Pons (tissue), 1 donor: ENCODE measurements around the gene SPR.
"Not testable (repeated sequence)": the region's sequence is repeated elsewhere in the genome, so short reads cannot be mapped to it uniquely, and the experiment has no call there.

Source experiments
- DNase-seq: peaks from one replicate; pipeline ENCODE4 v3.0.0-alpha.2; 2016; ENCODE audit warnings: low spot score

The SPR gene

GRCh38 chr2:72888438-72889202, 1.4 kb downstream of the SPR start:
- DNase-seq: no peak

DNA sequence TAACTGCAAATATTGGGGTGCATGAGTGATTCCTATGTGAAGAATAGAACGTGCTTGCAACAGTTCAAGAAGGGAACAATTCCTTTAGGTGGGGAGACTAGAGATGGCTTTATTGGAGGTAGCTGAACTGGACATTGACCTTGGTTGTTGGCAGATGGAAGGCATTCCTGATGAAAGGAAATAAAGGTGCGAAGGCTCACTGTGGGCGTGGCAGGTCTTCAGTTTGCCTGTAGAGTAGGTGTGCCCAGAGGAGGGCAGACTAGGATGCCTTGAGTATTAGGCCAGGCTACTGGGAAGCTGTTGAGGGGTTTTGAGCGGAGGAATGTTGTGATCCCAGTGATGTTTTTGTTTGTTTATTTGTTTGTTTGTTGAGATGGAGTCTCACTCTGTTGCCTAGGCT, 2.8 kb downstream of the SPR start:
- no peak for DNase-seq

DNA sequence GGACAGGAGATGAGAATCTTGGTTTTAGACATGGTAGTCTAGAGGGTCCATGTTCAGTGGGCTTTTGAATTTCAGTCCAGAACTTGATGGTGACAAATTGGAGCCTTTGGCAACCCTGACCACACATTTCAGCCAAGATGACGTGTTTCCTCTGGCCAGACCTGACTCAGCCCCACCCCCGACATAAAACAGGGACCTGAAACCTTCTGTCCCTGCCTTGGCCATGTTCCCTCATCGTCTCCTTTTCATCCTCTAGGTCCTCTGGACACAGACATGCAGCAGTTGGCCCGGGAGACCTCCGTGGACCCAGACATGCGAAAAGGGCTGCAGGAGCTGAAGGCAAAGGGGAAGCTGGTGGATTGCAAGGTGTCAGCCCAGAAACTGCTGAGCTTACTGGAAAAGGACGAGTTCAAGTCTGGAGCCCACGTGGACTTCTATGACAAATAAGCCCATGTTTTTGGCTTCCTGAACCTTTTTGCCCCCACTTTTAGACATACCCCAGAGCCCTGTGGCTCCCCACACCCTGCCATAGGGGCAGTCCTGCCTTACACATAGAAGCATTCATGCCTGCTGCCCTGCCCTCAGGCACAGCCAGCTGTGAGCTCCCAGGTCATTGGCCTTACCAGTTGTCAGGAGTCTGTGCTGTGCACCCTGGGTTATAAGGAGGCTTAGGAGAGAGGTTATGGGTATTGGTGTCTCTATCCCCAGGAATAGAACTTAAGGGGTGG, 4.0 kb downstream of the SPR start:
- no peak for DNase-seq

GRCh38 chr2:72892506-72893173, 5.4 kb downstream of the SPR start:
- DNase-seq: peak; percentile 65

GRCh38 chr2:72893594-72894319, 6.5 kb downstream of the SPR start:
- no peak for DNase-seq

- no peak for DNase-seq
Observed at GRCh38 chr2:72894514-72894913, 7.3 kb downstream of the SPR start.

GRCh38 chr2:72895154-72895553, 7.9 kb downstream of the SPR start:
- no peak for DNase-seq

GRCh38 chr2:72895759-72896281, 8.6 kb downstream of the SPR start:
- no peak for DNase-seq

GRCh38 chr2:72896446-72896845, 9.2 kb downstream of the SPR start:
- DNase-seq: no peak

DNA sequence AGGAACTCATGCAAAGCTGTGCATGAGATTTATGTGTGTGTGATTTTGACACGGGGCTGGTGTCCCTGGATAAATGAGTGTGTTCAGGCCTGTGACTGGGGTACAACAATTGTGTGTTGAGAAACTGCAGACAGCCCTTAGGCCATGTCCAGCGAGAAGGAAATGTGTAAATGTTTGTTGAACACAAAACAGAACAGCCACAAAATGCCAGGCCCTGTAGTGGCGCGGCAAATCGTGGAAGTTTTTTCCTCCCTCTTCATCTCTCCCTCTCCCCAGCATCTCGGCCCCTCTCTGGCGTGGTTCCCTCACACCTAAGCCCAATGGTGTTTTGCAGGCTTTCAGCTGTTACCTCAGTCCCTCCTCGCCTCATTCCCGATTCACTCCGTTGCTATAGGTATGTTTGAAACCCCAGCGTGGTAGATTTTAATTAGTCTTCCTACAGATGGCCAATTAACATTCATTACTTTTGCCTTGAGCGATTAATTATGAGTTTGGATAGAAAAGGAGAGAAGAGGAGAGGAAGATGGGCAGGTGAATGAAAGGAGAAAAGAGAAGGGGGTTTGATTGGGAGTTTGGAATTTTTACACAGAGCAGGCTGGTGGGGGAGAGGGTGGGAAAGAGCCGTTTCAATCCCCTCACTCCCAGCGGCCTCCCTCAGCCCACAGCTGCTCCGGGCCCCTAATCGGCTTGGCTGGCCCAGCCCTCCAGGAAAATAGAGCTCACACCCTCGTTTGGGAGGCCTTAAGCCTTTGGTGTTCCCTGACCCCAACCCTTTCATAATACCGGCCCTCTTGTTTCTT, 10.8 kb downstream of the SPR start:
- no peak for DNase-seq

- no peak for DNase-seq
Observed at GRCh38 chr2:72898585-72898906, 11.3 kb downstream of the SPR start.

DNA sequence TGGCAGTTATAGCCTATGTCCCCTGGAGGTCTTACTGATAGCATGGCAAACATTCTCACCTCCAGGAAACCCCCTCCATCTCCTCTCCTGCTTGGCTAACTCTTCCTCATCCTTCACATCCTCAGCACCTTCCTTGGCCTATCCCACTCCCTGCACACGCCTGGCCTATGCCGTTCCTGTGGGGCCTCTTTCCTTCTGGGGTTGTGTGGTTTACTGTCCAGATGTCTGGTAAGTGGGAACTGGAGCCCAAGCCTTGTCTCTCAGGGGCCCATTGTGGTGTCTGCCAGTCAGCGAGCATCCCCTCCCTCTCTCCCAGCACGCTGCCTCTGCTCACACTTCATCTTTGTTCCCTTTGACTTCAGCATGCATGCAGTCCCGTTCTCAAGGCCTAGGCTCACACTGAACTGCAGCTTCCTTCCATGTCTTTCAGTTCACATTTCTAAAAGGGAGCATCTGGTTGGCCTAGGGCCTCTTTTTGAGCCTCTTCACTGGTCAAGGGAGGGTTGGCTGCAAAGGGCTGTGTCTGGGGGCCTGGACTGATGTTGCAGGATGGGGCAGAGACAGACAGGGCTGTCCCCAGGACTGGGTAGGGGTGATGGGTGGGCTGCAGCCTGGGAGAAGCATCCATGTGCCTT, 13.1 kb downstream of the SPR start:
- DNase-seq: no peak

DNA sequence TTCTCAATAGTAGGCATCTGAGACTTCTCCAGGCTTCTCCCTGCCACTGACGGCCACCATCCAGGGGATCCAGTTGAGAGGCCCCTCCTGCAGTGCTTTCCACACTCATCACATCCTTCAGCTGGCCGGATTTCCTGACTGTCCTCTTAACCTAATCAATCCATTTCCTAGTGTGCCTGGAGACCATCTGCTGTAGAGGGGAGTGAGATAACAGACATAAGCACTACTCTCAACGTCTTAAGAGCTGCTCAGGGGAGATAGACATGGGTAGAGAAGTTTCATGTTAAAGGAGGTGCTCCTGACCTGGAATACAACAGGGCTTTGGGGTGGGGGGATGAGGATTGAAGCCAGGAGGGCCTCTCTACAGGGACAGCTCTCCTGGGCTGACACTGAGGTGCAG, 14.2 kb downstream of the SPR start:
- no peak for DNase-seq

DNA sequence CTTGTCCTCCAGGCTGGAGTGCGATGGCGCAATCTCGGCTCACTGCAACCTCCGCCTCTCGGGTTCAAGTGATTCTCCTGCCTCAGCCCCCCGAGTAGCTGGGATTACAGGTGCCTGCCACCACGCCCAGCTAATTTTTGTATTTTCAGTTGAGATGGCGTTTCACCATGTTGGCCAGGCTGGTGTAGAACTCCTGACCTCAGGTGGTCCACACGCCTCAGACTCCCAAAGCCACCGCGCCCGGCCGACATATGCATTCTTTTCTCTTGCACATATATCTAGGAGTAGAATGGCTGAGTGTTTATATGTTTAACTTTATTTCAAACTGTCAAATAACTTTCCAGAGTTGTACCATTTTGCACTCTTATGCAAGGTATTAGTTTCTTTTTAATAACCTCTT, 20.2 kb downstream of the SPR start:
- DNase-seq: not testable (repeated sequence)

GRCh38 chr2:72908741-72909140, 21.5 kb downstream of the SPR start:
- DNase-seq: no peak

GRCh38 chr2:72911256-72911655, 24.0 kb downstream of the SPR start:
- no peak for DNase-seq

- no peak for DNase-seq
Observed at GRCh38 chr2:72913486-72914205, 26.4 kb downstream of the SPR start.

DNA sequence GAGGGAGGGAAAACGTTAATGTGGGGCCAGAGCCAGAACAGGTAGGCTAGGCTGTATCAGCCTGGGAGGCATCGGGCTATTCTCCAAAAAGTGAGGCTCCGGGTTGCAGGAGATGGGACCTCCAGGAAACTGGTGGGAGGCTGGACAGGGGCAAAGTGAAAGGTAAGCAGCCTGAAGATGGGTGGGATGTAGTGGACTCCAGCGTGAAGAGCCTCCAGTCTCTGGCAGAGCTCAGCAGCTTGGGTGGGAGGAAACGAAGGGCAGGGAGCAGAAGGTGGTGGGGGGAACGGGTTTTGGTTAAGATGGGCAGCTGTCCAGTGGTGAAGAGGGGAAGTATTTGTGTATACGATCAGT, 27.0 kb downstream of the SPR start:
- no peak for DNase-seq

GRCh38 chr2:72914589-72915319, 27.5 kb downstream of the SPR start:
- DNase-seq: no peak
